ENCODE measurements around the gene RAE1. TPM values are rescaled to one million over a fixed set of nuclear protein-coding genes. Genes with fewer than 3 reads are reported as not detected.

Gene RAE1
- total and polyA plus RNA-seq, 2 of the 4 experiments (the other 2 are of a cell fraction): 32.8 to 80.5 TPM

- H4K5ac ChIP-seq (ENCODE audit: low read depth, low read length): no peak overlapping the region
- peaks cover 77% of the 10 kb centered on the region for H3K36me3 ChIP-seq (ENCODE audit: control insufficient read depth, insufficient read depth, low read length)
- H3K56ac ChIP-seq (ENCODE audit: extremely low read depth, insufficient read depth, low read length): no peak overlapping the region
- H2BK120ac ChIP-seq (ENCODE audit: low read depth, low read length): no peak overlapping the region
- DNase-seq (no peak), ATAC-seq (ENCODE audit: low read depth) (no peak)
- H4K8ac ChIP-seq (ENCODE audit: low read depth in 2 of 2, low read length in 2 of 2): no peak overlapping the region
- H3K4me1 ChIP-seq (ENCODE audit: control insufficient read depth, insufficient read depth, low read length): no peaks in the 10 kb centered on the region
- H3K27ac ChIP-seq (ENCODE audit: insufficient read depth, low read length): no peak overlapping the region
- BruUV-seq (replicated peaks): no TSS peak
- no peaks in the 10 kb centered on the region for H4K20me1 ChIP-seq (ENCODE audit: insufficient read depth, low read length)
- H3K4ac ChIP-seq (ENCODE audit: low read depth, low read length): no peak overlapping the region
- H3K18ac ChIP-seq (ENCODE audit: low read depth, low read length): no peak overlapping the region
- no peak overlapping the region for H3K4me3 ChIP-seq (ENCODE audit: insufficient read depth, low read depth, low read length)
- POLR2A ChIA-PET (ENCODE audit: unreplicated experiment): no interaction called here
- H3K9me3 ChIP-seq (ENCODE audit: control insufficient read depth, insufficient read depth, low read length): no peaks in the 10 kb centered on the region
- H3K9me1 ChIP-seq (ENCODE audit: insufficient read depth, low read length): no peaks in the 10 kb centered on the region
- intact Hi-C loops (cut with micrococcal nuclease) (no loop called here), dilution Hi-C loops (cut with HindIII; ENCODE audit: low sequenced_read_pairs, unreplicated experiment) (no loop called here), in situ Hi-C loops (cut with MboI; ENCODE audit: low sequenced_read_pairs) (loop anchor here (25.0 kb wide), 1 partner anchor 984 kb away; the partner anchor contains the start of genes AURKA and CSTF1)
- no peak overlapping the region for H3K23ac ChIP-seq (ENCODE audit: low read depth, low read length)
- no peaks in the 10 kb centered on the region for H3K27me3 ChIP-seq (ENCODE audit: control insufficient read depth, insufficient read depth, low read length)
- H2BK20ac ChIP-seq (ENCODE audit: low read depth, low read length): no peak overlapping the region
- no peak overlapping the region for H4K91ac ChIP-seq (ENCODE audit: insufficient read depth, low read depth, low read length)
- no peak overlapping the region for H2AK9ac ChIP-seq (replicated peaks; ENCODE audit: low read depth, low read length, poor library complexity)
- no peak overlapping the region for H3K14ac ChIP-seq (replicated peaks; ENCODE audit: low read depth, low read length)
- H2BK15ac ChIP-seq (ENCODE audit: low read depth, low read length): no peak overlapping the region
- H2AK5ac ChIP-seq (ENCODE audit: low read depth, low read length): no peak overlapping the region
- TF ChIP-seq ELK1 (IDR thresholded peaks at IDR 0.05; ENCODE audit: borderline replicate concordance, low read depth, low read length): no peak
- no peak for TF ChIP-seq MAZ (IDR thresholded peaks at IDR 0.05; ENCODE audit: borderline replicate concordance, low read depth, low read length)
- TF ChIP-seq NFE2L2 (IDR thresholded peaks at IDR 0.05; ENCODE audit: low read depth, low read length): no peak
- TF ChIP-seq RAD21 (IDR thresholded peaks at IDR 0.05; ENCODE audit: low read length): no peak
- TF ChIP-seq, protein P1, sequence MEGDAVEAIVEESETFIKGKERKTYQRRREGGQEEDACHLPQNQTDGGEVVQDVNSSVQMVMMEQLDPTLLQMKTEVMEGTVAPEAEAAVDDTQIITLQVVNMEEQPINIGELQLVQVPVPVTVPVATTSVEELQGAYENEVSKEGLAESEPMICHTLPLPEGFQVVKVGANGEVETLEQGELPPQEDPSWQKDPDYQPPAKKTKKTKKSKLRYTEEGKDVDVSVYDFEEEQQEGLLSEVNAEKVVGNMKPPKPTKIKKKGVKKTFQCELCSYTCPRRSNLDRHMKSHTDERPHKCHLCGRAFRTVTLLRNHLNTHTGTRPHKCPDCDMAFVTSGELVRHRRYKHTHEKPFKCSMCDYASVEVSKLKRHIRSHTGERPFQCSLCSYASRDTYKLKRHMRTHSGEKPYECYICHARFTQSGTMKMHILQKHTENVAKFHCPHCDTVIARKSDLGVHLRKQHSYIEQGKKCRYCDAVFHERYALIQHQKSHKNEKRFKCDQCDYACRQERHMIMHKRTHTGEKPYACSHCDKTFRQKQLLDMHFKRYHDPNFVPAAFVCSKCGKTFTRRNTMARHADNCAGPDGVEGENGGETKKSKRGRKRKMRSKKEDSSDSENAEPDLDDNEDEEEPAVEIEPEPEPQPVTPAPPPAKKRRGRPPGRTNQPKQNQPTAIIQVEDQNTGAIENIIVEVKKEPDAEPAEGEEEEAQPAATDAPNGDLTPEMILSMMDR (conservative IDR thresholded peaks at IDR 0.05; ENCODE audit: low read depth, low read length): no peak
- TF ChIP-seq RCOR1 (IDR thresholded peaks at IDR 0.05; ENCODE audit: insufficient replicate concordance, low read length): no peak
- TF ChIP-seq USF2 (IDR thresholded peaks at IDR 0.05; ENCODE audit: low read depth, low read length): no peak
- no peak for TF ChIP-seq CHD1 (IDR thresholded peaks at IDR 0.05; ENCODE audit: low read depth, low read length)
- no peak for TF ChIP-seq FOS (IDR thresholded peaks at IDR 0.05; ENCODE audit: low read depth, low read length)
- TF ChIP-seq CEBPB (IDR thresholded peaks at IDR 0.05; ENCODE audit: low read depth, low read length): no peak
- no peak for TF ChIP-seq BHLHE40 (IDR thresholded peaks at IDR 0.05; ENCODE audit: low read depth, low read length)
- H2BK5ac ChIP-seq (ENCODE audit: low read depth, low read length, poor library complexity, severe bottlenecking): no peak overlapping the region
- H3K9ac ChIP-seq (ENCODE audit: low read depth, low read length): no peak overlapping the region
- CTCF ChIA-PET: no interaction called here
- peaks cover 0 to under 1% of the 10 kb centered on the region in 2 experiments; a peak in 1 of 4 replicates for H3K79me1 ChIP-seq (ENCODE audit: low read depth in 1 of 2, low read length in 2 of 2)
- H3K4me2 ChIP-seq (ENCODE audit: low read depth, low read length): no peak overlapping the region
- WGBS, 2 experiments (ENCODE audit: extremely low coverage in 2 of 2, insufficient read length in 1 of 2): no CpG with 5 or more reads among the region's 4 CpGs
- no peak overlapping the region for H2AFZ ChIP-seq (replicated peaks; ENCODE audit: low read length, poor library complexity)
These were observed 20.3 kb downstream of the RAE1 start for GRCh38 chr20:57371363-57371762.

Data from IMR-90 (cell line).